Activated naive CD8-positive, alpha-beta T cell (primary cell): ENCODE data around the gene OSCP1.
"Not testable (repeated sequence)": the region's sequence is repeated elsewhere in the genome, so short reads cannot be mapped to it uniquely, and the experiment has no call there.

ENCODE experiments used
- H3K27ac Mint-ChIP-seq: one replicate; pipeline ENCODE4 v1.8.0; 2021; ENCODE audit warnings: mixed read lengths
- H3K27me3 Mint-ChIP-seq: one replicate; pipeline ENCODE4 v1.8.0; 2021; ENCODE audit warnings: mixed read lengths
- H3K36me3 Mint-ChIP-seq: one replicate; pipeline ENCODE4 v1.8.0; 2021; ENCODE audit warnings: mixed read lengths
- H3K4me1 Mint-ChIP-seq: one replicate; pipeline ENCODE4 v1.8.0; 2021; ENCODE audit warnings: low read depth, mixed read lengths
- H3K4me3 Mint-ChIP-seq: one replicate; pipeline ENCODE4 v1.8.0; 2021; ENCODE audit warnings: mild to moderate bottlenecking, mixed read lengths
- H3K9me3 Mint-ChIP-seq: one replicate; pipeline ENCODE4 v1.8.0; 2021; ENCODE audit warnings: low read depth, mixed read lengths

The OSCP1 gene, protein sequence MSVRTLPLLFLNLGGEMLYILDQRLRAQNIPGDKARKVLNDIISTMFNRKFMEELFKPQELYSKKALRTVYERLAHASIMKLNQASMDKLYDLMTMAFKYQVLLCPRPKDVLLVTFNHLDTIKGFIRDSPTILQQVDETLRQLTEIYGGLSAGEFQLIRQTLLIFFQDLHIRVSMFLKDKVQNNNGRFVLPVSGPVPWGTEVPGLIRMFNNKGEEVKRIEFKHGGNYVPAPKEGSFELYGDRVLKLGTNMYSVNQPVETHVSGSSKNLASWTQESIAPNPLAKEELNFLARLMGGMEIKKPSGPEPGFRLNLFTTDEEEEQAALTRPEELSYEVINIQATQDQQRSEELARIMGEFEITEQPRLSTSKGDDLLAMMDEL

GRCh38 chr1:36450270-36450918 lies at the start of gene OSCP1:
Gene OSCP1 (minus strand): TSS chr1:36450451. CDS start chr1:36450369, 82 bp downstream.
- Mint-ChIP-seq H3K27ac (peak within 1 kb of the TSS; percentile 91), H3K27me3 (no peaks in the 10 kb centered on the region), H3K4me1 (peaks cover 16% of the 10 kb centered on the region), H3K9me3 (no peaks in the 10 kb centered on the region), H3K4me3 (peak within 1 kb of the TSS; percentile 91), H3K36me3 (peaks cover 2% of the 10 kb centered on the region)

DNA sequence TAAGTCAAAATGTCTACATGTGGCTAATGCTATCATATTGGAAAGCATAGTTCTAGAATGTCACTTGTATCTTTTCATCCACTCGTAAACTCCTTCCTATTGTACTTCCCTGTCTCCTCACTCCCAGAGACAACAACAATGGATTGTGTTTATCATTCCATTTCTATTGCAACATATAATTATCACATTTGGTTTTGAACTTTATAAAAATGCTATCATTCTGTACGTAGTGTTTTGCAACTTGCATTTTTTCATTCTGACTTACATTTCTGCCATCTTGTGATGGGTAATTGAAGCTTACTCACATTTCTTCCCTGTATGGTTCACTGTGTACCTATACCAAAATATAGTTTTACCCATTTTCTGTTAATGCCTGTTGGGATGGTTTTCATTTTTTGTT lies 47.0 kb upstream of the OSCP1 start:
- H3K27ac Mint-ChIP-seq = no peak overlapping the region
- no peaks in the 10 kb centered on the region for H3K36me3 Mint-ChIP-seq
- no peaks in the 10 kb centered on the region for H3K4me1 Mint-ChIP-seq
- peaks cover 2% of the 10 kb centered on the region for H3K27me3 Mint-ChIP-seq
- no peaks in the 10 kb centered on the region for H3K9me3 Mint-ChIP-seq
- no peak overlapping the region for H3K4me3 Mint-ChIP-seq

DNA sequence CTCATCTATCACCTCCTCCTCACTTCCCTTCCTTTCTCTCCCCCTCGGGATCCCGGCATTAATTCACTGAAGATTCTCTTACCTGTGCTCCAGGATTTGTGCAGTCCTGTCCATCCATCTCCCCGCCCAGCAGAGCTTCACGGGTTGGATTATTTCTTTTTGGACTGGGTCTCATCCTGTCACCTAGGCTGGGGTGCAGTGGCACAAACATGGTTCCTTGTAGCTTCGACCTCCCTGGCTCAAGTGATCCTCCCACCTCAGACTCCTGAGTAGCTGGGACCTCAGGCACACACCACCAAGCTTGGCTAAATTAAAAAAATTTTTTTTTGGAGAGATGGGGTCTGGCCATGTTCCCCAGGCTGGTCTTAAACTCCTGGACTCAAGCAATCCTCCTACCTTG lies 44.7 kb upstream of the OSCP1 start:
- Mint-ChIP-seq H3K4me1 (no peaks in the 10 kb centered on the region), H3K36me3 (no peaks in the 10 kb centered on the region), H3K27me3 (peaks cover 3% of the 10 kb centered on the region), H3K27ac (no peak overlapping the region), H3K4me3 (no peak overlapping the region), H3K9me3 (no peaks in the 10 kb centered on the region)

- no peaks in the 10 kb centered on the region for H3K36me3 Mint-ChIP-seq
- no peaks in the 10 kb centered on the region for H3K4me1 Mint-ChIP-seq
- H3K27me3 Mint-ChIP-seq = peaks cover 3% of the 10 kb centered on the region
- H3K9me3 Mint-ChIP-seq = no peaks in the 10 kb centered on the region
- H3K4me3 Mint-ChIP-seq = no peak overlapping the region
- no peak overlapping the region for H3K27ac Mint-ChIP-seq
Measured at GRCh38 chr1:36493524-36493923, 43.3 kb upstream of the OSCP1 start.

DNA sequence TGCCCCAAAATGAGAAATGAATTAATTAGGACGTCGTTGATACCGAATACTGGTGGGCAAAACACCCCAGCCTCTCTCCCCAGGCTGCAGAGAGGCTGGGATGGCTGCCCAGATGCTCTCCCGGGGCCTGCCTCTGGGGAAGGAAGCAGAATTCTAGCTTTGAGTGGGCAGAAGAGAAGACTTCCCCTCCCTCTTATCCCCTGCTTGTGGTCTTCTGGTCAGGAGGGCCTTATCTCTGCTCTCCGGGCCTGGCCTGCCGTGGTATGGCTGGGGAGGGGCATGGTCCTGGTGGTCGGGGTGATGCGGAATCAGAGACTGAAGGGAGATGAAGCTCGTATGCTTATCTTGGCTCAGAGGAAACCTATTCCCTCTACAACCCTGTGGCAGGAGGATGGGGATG lies 42.2 kb upstream of the OSCP1 start:
- H3K4me3 Mint-ChIP-seq = no peak overlapping the region
- no peaks in the 10 kb centered on the region for H3K36me3 Mint-ChIP-seq
- H3K27me3 Mint-ChIP-seq = peaks cover 3% of the 10 kb centered on the region
- no peaks in the 10 kb centered on the region for H3K4me1 Mint-ChIP-seq
- no peak overlapping the region for H3K27ac Mint-ChIP-seq
- no peaks in the 10 kb centered on the region for H3K9me3 Mint-ChIP-seq

DNA sequence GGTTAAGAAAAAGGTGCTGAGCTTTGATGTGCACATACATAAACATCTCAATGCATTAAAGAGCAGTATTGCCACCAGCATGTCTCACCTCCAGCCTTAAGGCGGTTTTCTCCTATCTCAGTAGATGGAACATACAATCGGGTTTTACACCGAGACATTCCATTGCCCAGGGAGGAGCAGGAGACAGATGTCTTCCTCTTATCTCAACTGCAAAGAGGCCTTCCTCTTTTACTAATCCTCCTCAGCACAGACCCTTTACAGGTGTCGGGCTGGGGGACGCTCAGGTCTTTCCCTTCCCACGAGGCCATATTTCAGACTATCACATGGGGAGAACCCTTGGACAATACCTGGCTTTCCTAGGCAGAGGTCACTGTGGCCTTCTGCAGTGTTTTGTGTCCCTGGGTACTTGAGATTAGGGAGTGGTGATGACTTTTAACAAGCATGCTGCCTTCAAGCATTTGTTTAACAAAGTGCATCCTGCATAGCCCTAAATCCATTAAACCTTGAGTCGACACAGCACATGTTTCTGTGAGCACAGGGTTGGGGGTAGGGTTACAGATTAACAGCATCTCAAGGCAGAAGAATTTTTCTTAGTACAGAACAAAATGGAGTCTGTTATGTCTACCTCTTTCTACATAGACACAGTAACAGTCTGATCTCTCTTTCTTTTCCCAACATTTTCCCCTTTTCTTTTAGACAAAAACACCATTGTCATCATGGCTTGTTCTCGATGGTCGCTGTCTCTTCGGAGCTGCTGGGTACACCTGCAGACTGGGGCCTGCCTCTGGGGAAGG lies 39.2 kb upstream of the OSCP1 start:
- not testable (repeated sequence) for H3K9me3 Mint-ChIP-seq, H3K4me1 Mint-ChIP-seq, H3K4me3 Mint-ChIP-seq, H3K27me3 Mint-ChIP-seq, H3K27ac Mint-ChIP-seq, H3K36me3 Mint-ChIP-seq

DNA sequence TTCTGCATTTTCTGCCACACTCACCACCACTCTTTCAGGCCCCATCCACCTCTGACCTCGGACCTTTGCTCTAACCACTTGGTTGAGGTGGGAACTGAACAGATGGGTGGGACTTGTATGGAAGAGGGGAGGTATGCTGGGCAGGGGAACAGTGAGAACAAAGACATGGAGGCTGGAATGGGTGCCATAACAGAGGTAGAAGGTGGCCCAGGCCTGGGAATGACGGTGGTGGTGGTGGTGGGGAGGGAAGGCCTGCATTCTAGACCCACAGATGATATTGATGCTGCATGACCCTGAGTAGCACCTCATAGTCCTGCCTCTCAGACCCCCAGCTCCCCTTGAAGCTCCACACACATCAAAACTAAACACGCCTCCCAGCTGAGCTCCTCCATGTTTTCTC lies 37.7 kb upstream of the OSCP1 start:
- Mint-ChIP-seq H3K27ac (no peak overlapping the region), H3K36me3 (no peaks in the 10 kb centered on the region), H3K9me3 (no peaks in the 10 kb centered on the region), H3K4me1 (no peaks in the 10 kb centered on the region), H3K27me3 (peaks cover 1% of the 10 kb centered on the region), H3K4me3 (no peak overlapping the region)

GRCh38 chr1:36487336-36487725 lies 37.1 kb upstream of the OSCP1 start:
- H3K27ac Mint-ChIP-seq, H3K27me3 Mint-ChIP-seq, H3K4me1 Mint-ChIP-seq, H3K36me3 Mint-ChIP-seq, H3K9me3 Mint-ChIP-seq, H3K4me3 Mint-ChIP-seq: not testable (repeated sequence)

- Mint-ChIP-seq H3K4me1 (peaks cover 6% of the 10 kb centered on the region), H3K9me3 (no peaks in the 10 kb centered on the region), H3K36me3 (no peaks in the 10 kb centered on the region), H3K27ac (no peak overlapping the region), H3K27me3 (no peaks in the 10 kb centered on the region), H3K4me3 (no peak overlapping the region)
Measured at GRCh38 chr1:36486439-36487335, 36.4 kb upstream of the OSCP1 start.

GRCh38 chr1:36486093-36486438 lies 35.8 kb upstream of the OSCP1 start:
- H3K4me1 Mint-ChIP-seq = peaks cover 7% of the 10 kb centered on the region
- H3K9me3 Mint-ChIP-seq = no peaks in the 10 kb centered on the region
- H3K27me3 Mint-ChIP-seq = no peaks in the 10 kb centered on the region
- H3K4me3 Mint-ChIP-seq = no peak overlapping the region
- no peak overlapping the region for H3K27ac Mint-ChIP-seq
- H3K36me3 Mint-ChIP-seq = no peaks in the 10 kb centered on the region

DNA sequence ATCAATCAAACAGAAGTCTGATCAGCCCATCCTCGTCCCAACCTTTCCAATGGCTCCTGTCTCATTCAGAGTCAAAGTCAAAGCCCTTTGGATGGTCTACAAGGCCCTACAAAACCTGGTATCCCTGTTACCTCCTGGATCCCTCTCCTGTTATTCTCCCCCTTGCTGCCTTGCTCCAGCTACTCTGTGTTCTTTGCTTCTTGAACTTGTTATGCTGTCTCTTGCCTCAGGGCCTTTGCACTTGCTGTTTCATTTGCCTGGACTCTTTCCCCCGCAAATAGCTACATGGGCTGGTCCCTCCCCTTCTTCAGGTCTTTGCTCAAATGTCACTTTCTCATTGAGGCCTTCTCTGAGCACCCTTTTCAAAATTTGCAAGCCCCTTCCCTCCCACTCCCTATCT lies 33.8 kb upstream of the OSCP1 start:
- no peak overlapping the region for H3K4me3 Mint-ChIP-seq
- H3K27me3 Mint-ChIP-seq = peaks cover 2% of the 10 kb centered on the region
- H3K27ac Mint-ChIP-seq = no peak overlapping the region
- no peaks in the 10 kb centered on the region for H3K36me3 Mint-ChIP-seq
- no peaks in the 10 kb centered on the region for H3K9me3 Mint-ChIP-seq
- H3K4me1 Mint-ChIP-seq = peaks cover 7% of the 10 kb centered on the region

DNA sequence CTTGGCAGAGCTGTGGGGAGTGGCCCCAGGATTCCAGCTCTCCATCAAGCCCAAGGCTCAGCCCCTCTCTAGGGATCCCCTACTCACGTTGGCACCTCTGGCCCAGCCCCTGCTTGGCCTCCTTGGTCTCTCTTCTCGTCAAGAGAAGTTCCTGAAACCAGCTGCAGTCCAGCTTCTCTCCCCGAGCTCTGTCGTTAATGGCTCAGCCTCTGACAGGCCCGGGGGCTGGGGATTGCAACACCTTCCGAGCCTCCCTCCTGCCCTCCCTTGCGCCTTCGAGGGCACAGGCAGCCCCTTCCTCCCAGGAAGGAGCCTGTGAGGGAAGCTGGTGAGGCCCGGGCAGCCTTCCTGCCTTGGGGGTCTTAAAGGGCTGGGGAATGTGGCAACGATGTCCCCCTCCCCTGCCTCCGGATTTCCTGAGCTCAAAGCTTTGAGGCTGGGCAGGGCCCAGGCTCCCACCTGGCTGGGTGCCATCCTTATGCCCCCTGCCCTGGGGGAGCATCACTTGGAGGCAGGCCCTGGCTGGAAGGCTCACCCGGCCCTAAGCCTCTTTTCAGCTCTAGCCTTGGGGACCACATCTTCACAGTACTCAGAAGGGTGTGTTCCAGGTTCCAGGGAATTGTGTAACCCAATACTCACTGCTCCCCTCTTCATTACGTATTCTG lies 32.6 kb upstream of the OSCP1 start, which contains the start of gene CSF3R:
CSF3R (minus strand) TSS at position 190 of the 665 bp plus-strand sequence. CDS start 3,417 bp downstream, outside the sequence.
- Mint-ChIP-seq H3K9me3 (no peaks in the 10 kb centered on the region), H3K27ac (no peak within 1 kb of the TSS), H3K27me3 (peaks cover 2% of the 10 kb centered on the region), H3K4me3 (peak within 1 kb of the TSS; percentile 56), H3K36me3 (no peaks in the 10 kb centered on the region), H3K4me1 (peaks cover 7% of the 10 kb centered on the region)

DNA sequence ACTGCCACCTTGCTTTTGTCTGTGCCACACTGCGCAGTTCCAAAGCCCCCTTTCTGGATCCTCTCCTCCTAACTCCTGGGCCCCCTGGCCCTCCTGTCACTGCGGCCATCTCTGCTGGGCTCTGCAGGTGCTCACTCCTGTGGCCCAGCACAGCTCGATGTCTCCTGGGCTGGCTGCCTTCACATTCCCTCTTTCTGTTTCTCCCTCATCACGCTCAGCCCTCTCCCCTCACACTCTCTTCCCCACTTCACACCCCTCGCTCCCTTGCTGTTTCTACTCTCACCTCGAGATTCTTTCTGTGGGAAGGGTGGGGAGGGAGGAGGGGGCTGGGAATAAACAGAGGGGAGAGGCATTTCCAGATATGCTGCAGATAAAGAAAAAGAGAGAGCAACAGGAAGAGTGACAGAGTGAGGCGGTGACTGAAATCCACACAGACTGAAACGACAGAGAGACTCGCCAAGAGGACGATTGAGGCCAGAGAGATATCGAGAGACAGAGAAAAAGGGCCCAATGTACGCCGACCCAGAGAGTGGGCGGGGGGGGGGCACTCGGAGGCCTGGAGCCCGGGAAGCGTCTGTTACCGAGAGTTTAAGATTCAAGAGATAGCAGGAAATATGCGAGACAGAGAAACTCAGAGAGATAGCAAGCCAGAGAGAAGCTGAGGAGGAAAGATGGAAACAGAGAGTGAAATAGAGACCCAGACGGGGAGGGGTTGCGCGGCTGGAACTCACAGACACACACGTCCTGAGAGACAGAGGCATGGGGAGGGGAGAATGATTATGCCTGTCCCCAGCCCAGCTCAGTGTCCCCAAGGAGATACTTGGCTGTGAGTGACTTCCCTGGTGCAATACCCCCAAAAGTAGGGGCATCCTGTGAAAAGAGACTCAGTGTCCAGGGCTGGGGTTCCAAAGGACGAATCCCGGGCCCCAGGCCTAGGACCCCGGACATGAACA lies 31.8 kb upstream of the OSCP1 start:
- no peak overlapping the region for H3K27ac Mint-ChIP-seq
- H3K4me3 Mint-ChIP-seq = peak overlapping the region; percentile 56
- no peaks in the 10 kb centered on the region for H3K36me3 Mint-ChIP-seq
- H3K9me3 Mint-ChIP-seq = no peaks in the 10 kb centered on the region
- H3K4me1 Mint-ChIP-seq = peaks cover 7% of the 10 kb centered on the region
- H3K27me3 Mint-ChIP-seq = peaks cover 2% of the 10 kb centered on the region
